Measurements from ENCODE around the gene PIK3CB. TPM values are rescaled to one million over a fixed set of nuclear protein-coding genes. Genes with fewer than 3 reads are reported as not detected.

PIK3CB gene
- total and polyA plus RNA-seq, 11 donors, result 6.9 to 38.1 (median 29.4) TPM

- Histone ChIP-seq H3K36me3 (peaks cover 0 to 59% (median 29%) of the 10 kb centered on the region in 9 donors), H3K4me1 (peaks cover 0 to 14% (median 0%) of the 10 kb centered on the region in 12 donors), H3K9me3 (peaks cover 0 to 32% (median 13%) of the 10 kb centered on the region in 12 donors), H3K27ac (no peak overlapping the region), H3K27me3 (no peaks in the 10 kb centered on the region), H3K4me3 (no peak overlapping the region)
- TF ChIP-seq POLR2A (IDR thresholded peaks at IDR 0.05) (no peak), CTCF (IDR thresholded peaks at IDR 0.05) (no peak)
- DNase-seq, result no peak
- ATAC-seq, result no peak
- 94 to 96% (median 96%) methylated on average over 1 of the region's 1 CpG for WGBS, 4 donors
- intact Hi-C loops (cut with DNase I), result loop anchor here in 1 of 10 donors (5.0 kb wide), 1 partner anchor 63 kb away; no protein-coding TSS in a partner anchor
Observed at GRCh38 chr3:138675393-138675792, 159.3 kb downstream of the PIK3CB start.

- Histone ChIP-seq H3K27me3 (no peaks in the 10 kb centered on the region), H3K4me1 (peaks cover 0 to 14% (median 0%) of the 10 kb centered on the region in 12 donors), H3K36me3 (peaks cover 0 to 46% (median 18%) of the 10 kb centered on the region in 9 donors), H3K9me3 (peaks cover 0 to 32% (median 13%) of the 10 kb centered on the region in 12 donors), H3K4me3 (no peak overlapping the region), H3K27ac (no peak overlapping the region)
- no peak for ATAC-seq
- no peak for DNase-seq
- 70 to 73% (median 71%) methylated on average over 4 of the region's 4 CpGs for WGBS, 4 donors
- TF ChIP-seq CTCF (IDR thresholded peaks at IDR 0.05) (no peak), POLR2A (IDR thresholded peaks at IDR 0.05) (no peak)
- intact Hi-C loops (cut with DNase I), result no loop called here
Observed at GRCh38 chr3:138673641-138674530, 160.8 kb downstream of the PIK3CB start.

GRCh38 chr3:138670407-138670806 lies 164.3 kb downstream of the PIK3CB start:
- Histone ChIP-seq H3K36me3 (peaks cover 0 to 41% (median 16%) of the 10 kb centered on the region in 9 donors), H3K27ac (no peak overlapping the region), H3K4me3 (no peak overlapping the region), H3K4me1 (peaks cover 0 to 14% (median 0%) of the 10 kb centered on the region in 12 donors), H3K9me3 (peaks cover 0 to 12% (median 4%) of the 10 kb centered on the region in 12 donors), H3K27me3 (no peaks in the 10 kb centered on the region)
- ATAC-seq (no peak), DNase-seq (no peak)
- intact Hi-C loops (cut with DNase I), result no loop called here
- TF ChIP-seq POLR2A (IDR thresholded peaks at IDR 0.05), result no peak
- no peak for TF ChIP-seq CTCF (IDR thresholded peaks at IDR 0.05)

- Histone ChIP-seq H3K27me3 (no peaks in the 10 kb centered on the region), H3K4me3 (no peak overlapping the region), H3K36me3 (peaks cover 0 to 48% (median 29%) of the 10 kb centered on the region in 9 donors), H3K9me3 (no peaks in the 10 kb centered on the region), H3K27ac (no peak overlapping the region), H3K4me1 (peaks cover 0 to 10% (median 0%) of the 10 kb centered on the region in 12 donors)
- ATAC-seq (no peak), DNase-seq (no peak)
- TF ChIP-seq CTCF (IDR thresholded peaks at IDR 0.05) (no peak), POLR2A (IDR thresholded peaks at IDR 0.05) (no peak)
- intact Hi-C loops (cut with DNase I), result no loop called here
- whole genome bisulfite sequencing, 4 donors, result 47 to 64% (median 57%) methylated on average over 1 of the region's 1 CpG
Observed at GRCh38 chr3:138668107-138668506, 166.6 kb downstream of the PIK3CB start.

Measured in heart left ventricle (tissue), 16 donors.